Mesenteric fat pad (tissue), 1 donor: ENCODE measurements around the gene RPS6KA4. TPM values are rescaled to one million over a fixed set of nuclear protein-coding genes. Genes with fewer than 3 reads are reported as not detected.
"Not testable (repeated sequence)": the region's sequence is repeated elsewhere in the genome, so short reads cannot be mapped to it uniquely, and the experiment has no call there.

Experiments used
- DNase-seq: peaks from one replicate; pipeline ENCODE4 v3.0.0-alpha.2; 2020; ENCODE audit warnings: low spot score
- long read RNA-seq: library from polyadenylated mRNA; unstranded; transcript quantifications from one replicate; pipeline ENCODE4 v2.0.0, GENCODE V29; 2020
- total RNA-seq: library from RNA; stranded (reverse); fragmentation: NEBNext Ultra II Directional; extraction: Animal tissue kit (Norgen Biotek cat#: 25700); gene quantifications from one replicate; pipeline ENCODE4 v1.2.1, GENCODE V29; 2021
- donor health status: DM: yes; HTN: yes; CAD: no.

RPS6KA4 gene
- total RNA-seq, result 26.1 TPM
- long read RNA-seq, partial matches to known transcripts, result 2 of 10 reads
- long read RNA-seq, other reads (novel, unspliced or antisense), result 4 of 10 reads

DNA sequence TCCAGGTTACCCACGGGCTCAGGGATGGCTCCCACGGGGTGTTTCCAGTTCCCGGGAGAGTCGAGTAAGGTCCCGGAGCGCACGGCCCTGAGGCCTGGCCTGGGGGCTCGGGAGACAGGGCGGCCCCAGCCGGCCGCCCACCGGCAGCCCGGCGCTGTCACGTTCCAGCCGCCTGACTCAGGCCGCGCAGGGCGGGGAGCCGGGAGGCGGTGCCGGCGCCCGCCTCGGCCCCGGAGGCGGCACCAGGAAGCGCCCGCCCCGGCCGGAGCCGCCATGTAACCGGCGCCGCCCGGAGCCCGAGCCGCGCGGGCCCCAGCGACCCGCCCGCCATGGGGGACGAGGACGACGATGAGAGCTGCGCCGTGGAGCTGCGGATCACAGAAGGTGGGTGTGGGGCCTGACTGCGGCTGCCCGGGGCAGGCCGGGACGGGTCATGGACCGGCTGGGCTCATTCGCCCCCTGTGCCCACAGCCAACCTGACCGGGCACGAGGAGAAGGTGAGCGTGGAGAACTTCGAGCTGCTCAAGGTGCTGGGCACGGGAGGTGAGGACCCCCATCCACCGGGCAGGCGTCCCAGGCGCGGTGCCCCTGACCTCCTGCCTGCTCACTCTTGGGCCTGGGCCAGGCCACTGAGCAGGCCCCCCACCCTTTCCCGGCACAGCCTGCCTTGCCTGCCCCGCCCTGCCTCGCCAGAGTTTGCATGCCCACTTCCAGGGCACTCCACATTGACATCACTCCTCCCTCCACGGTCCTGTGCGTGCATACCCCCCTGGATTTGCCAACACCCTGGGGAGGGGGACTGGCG is at the start of gene RPS6KA4:
TSS of gene RPS6KA4 (plus strand) at position 256 of the 805 bp plus-strand sequence. CDS start at position 330, 74 bp downstream.
- DNase-seq, result no peak

DNA sequence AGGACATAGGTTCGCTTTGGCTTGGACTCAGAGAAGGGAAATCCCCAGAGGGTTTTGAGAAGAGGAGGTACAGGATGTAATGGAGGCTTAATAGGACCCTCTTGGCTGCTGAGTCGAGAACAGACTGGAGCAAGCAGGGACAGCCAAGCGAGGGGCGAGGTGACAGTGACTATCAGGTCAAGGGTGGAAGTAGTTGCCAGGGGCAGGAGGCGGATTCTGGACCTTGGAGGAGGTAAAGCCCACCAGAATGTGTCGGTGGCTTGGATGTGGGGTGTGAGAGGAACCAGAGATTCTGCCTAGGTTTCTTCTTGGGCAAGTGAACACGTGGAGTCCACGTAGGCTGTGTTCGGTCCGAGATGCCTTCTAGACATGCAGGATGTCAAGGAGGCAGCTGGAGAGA is 46.0 kb upstream of the RPS6KA4 start:
- no peak for DNase-seq

DNA sequence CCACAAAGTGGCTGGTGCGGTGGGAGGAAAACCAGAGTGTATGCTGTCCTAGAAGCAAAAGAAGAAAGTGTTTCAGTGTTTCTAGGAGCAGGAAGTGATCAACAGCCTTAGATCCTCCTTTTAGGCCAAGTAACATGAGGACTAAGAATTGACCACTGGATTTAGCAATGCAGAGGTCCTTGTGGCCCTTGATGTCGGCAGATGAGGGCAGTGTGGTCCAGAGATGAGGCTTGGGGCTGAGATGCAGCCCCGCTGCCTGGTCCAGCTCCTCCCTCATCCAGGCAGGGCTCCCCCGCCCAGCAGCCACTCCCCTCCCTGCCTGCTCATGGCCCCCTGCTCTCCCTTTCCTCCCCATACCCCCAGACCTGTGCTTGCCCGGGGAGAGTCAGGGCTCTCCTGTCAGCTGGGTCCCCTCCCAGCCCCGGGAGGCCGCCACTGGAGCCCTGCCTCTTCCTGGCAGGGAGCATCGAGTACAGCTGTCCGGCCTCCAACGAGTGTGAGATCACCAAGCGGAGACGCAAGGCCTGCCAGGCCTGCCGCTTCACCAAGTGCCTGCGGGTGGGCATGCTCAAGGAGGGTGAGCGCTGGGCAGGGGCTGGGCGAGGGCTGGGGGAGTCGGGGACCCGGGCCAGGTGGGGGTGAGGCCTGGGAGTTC is 45.3 kb upstream of the RPS6KA4 start:
- DNase-seq, result no peak

DNA sequence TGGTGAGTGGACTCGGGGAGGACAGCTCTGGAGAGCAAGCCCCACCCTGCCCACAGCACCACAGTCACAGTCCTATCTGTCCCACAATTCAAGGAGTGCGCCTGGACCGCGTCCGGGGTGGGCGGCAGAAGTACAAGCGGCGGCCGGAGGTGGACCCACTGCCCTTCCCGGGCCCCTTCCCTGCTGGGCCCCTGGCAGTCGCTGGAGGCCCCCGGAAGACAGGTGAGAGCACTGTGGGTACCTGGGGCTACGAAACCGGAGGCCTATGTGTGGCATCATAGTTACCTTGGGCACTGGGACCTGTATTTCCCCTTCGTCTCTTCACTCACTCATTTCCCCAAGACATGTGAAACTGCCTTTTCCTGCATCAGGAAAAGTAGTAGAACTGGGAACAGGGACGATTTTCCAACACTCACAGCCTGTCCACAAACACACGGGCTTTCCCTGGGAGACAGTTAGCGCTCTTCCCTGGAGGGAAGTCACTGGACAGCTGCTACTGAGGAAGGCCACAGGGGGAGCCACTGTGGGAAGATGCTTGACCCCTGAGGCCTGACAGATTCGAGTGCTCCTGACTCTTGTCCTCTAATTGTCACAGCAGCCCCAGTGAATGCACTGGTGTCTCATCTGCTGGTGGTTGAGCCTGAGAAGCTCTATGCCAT is 44.7 kb upstream of the RPS6KA4 start:
- DNase-seq, result no peak

DNA sequence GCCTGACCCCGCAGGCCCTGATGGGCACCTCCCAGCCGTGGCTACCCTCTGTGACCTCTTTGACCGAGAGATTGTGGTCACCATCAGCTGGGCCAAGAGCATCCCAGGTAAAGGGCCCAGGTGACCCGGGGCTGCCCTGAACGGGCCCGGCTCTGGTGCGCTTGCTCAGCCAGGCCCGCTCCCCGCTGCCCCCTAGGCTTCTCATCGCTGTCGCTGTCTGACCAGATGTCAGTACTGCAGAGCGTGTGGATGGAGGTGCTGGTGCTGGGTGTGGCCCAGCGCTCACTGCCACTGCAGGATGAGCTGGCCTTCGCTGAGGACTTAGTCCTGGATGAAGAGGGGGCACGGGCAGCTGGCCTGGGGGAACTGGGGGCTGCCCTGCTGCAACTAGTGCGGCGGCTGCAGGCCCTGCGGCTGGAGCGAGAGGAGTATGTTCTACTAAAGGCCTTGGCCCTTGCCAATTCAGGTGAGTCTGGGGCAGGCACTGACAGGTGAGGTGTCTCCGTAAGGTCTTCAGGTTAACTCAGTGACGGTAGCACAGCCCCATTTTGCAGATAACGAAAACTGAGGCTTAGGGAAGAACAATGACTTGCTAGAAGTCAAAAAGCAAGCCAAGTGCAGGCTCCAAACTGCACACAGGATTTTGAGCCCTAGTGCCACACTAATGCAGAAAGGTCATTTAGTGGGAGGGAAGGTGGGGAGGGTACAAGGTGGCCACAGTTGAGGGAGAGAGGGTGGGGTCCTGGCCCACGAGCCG is 44.0 kb upstream of the RPS6KA4 start:
- DNase-seq, result no peak

DNA sequence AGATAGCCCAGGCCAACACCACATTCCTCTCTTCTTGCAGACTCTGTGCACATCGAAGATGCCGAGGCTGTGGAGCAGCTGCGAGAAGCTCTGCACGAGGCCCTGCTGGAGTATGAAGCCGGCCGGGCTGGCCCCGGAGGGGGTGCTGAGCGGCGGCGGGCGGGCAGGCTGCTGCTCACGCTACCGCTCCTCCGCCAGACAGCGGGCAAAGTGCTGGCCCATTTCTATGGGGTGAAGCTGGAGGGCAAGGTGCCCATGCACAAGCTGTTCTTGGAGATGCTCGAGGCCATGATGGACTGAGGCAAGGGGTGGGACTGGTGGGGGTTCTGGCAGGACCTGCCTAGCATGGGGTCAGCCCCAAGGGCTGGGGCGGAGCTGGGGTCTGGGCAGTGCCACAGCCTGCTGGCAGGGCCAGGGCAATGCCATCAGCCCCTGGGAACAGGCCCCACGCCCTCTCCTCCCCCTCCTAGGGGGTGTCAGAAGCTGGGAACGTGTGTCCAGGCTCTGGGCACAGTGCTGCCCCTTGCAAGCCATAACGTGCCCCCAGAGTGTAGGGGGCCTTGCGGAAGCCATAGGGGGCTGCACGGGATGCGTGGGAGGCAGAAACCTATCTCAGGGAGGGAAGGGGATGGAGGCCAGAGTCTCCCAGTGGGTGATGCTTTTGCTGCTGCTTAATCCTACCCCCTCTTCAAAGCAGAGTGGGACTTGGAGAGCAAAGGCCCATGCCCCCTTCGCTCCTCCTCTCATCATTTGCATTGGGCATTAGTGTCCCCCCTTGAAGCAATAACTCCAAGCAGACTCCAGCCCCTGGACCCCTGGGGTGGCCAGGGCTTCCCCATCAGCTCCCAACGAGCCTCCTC is 43.1 kb upstream of the RPS6KA4 start:
- not testable (repeated sequence) for DNase-seq

DNA sequence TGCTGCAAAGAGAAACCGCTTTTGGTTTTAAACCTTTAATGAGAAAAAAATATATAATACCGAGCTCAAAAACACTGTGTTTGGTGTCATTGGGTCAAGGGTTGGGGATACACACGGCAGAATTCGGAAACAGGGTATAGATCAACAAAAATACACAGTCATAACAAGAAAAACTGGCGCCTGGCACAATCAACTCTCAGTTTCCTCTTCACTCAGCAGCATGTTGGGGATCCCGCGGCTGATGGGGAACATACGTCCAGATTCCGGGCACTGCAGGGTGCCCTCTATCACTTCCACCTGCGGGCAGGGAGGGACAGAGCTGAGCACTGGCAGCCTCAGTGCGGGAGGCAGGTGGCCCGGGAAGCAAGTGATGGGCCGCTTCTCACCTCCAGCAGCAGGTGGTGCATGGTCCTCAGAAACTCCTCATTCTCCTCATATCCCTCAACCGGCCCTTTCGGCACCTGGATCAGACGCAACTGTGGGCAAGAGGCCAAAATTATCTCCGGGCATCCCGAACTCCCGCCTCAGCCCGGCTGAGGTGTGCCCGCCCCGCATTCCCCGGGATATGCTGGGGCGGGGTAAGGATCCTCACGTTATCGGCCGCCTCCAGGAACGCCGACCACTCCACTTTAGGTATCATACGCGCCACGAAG is 42.2 kb upstream of the RPS6KA4 start:
- DNase-seq, result no peak

DNA sequence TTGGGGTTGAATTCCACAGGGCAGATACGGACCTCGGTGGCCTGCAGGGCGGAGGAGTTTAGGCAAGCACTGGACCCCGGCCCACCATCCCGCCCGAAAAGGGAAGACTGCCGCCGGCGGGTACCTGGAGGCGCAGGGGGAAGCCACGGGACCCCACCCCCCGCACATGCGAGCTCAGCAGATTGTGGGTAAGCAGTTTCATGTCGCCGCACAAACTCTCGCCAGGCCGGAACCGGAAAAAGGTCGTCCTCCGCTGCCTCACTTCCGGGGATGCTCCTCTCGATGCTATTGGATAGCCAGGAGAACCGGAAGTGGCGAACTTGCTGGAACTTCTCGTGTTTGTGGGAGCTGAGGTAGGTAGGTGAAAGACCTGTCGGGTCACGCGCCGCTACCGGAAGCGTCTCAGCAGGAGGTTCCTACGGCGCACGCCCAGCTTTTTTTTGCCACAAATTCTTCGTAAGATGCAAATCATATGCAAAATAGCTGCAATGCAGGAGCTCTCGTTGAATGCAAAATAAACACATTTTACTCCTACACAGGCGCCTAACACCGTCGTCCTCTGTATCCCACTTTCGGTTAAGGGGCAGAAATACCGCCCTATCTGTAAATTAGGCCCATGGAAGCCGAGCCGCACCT is 41.5 kb upstream of the RPS6KA4 start, which contains the start of gene TRMT112:
TSS of gene TRMT112 (minus strand) at position 235 of the 636 bp plus-strand sequence. CDS start at position 202, 33 bp downstream.
- peak; percentile 97 for DNase-seq

DNA sequence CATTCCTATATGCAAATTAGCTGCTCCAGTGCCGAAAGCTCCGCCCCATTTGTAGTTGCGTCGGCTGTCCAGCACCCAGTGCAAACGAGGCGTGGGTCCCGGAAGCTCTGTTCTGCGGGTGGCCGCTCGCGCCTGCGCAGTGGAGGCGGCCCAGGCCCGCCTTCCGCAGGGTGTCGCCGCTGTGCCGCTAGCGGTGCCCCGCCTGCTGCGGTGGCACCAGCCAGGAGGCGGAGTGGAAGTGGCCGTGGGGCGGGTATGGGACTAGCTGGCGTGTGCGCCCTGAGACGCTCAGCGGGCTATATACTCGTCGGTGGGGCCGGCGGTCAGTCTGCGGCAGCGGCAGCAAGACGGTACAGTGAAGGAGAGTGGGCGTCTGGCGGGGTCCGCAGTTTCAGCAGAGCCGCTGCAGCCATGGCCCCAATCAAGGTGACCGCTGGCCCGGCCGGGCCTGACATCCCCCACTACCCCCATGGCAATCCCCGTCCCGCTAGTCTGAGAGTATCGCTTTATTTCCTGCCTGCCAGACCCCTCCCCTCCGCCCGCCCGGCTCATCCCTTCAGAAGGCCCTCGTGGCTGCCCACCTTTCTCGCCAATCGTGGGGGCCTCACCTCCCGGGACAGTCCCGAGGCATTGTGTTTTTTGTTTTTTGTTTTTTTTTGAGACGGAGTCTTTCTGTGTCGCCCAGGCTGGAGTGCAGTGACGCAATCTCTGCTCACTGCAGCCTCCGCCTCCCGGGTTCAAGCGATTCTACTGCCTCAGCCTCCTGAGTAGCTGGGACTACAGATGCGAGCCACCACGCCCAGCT is 40.8 kb upstream of the RPS6KA4 start, which contains the start of gene PRDX5:
TSS of gene PRDX5 (plus strand) at position 161 of the 805 bp plus-strand sequence. CDS start at position 256, 95 bp downstream.
- peak; percentile 98 for DNase-seq

DNA sequence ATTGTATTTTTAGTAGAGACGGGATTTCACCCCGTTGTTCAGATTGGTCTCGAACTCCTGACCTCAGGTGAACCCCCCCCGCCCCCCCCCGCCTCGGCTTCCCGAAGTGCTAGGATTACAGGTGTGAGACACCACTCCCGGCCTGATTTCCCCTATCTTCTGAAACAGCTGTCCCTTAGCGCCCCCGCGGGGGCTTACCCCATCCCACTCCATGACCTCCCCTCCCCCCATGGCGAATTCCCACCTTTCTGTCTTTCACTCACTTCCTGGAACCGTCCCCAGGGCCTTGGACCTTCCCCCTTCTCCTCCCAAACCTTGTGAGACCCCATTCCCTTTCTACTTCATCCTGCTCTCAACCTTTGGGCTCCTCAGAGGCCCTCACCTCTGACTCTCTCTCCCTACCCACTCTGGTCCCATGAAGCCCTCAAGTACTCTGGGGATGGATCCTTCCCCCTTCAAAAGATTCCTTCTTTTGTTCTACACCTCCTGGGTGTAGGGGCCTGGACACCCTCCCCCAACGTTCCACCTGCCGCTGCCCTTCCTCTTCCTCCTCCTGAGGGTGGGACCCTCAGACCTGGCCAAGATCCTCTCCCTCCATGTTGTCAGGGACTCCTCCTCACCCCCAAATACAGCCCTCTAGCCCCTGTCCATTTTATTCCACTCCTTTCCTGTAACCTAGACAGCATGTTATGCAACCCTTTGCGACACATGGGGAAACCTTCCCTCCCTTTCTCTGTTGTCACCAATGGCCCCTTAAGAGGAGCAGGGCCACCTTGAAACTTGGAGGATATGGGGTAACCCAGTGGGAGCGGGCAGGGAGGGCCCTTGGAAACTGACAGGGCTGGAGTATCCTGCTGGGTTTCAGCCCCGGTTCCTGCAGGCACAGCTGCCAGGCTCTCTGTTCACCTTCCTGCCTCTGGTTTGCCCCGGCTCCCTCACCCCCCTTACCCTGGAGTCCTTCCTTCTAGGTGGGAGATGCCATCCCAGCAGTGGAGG is 39.9 kb upstream of the RPS6KA4 start:
- DNase-seq, result no peak

DNA sequence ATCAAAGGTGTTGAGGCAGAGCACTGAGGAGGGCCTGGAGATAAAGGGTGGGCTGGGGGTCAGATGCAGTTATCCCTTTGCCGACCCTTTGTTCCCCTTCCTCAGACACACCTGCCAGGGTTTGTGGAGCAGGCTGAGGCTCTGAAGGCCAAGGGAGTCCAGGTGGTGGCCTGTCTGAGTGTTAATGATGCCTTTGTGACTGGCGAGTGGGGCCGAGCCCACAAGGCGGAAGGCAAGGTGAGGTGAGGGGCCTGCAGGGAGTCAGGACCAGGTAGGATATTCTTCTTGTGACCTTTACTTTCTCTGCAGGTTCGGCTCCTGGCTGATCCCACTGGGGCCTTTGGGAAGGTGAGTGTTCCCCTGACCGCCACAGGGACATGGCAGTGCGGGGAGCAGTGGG is 38.4 kb upstream of the RPS6KA4 start:
- DNase-seq, result no peak

DNA sequence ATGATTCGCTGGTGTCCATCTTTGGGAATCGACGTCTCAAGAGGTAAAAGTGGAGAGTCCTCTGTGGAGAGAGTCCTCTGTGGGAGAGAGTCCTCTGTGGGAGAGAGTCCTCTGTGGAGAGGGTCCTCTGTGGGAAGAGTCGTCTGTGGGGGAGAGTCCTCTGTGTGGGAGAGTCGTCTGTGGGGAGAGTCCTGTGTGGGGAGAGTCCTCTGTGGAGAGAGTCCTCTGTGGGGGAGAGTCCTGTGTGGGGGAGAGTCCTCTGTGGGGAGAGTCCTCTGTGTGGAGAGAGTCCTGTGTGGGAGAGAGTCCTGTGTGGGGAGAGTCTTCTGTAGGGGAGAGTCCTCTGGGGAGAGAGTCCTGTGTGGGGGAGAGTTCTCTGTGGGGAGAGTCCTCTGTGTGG is 37.9 kb upstream of the RPS6KA4 start:
- DNase-seq, result no peak

DNA sequence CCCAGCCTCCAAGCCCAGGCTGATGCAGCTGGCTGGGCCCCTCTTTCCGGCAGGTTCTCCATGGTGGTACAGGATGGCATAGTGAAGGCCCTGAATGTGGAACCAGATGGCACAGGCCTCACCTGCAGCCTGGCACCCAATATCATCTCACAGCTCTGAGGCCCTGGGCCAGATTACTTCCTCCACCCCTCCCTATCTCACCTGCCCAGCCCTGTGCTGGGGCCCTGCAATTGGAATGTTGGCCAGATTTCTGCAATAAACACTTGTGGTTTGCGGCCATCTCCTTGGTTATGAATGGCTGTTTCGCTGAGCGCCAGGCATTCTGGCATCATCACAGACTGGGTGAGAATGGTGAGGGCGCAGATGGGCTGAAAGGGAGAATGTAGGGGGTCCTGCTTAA is 37.4 kb upstream of the RPS6KA4 start:
- no peak for DNase-seq

DNA sequence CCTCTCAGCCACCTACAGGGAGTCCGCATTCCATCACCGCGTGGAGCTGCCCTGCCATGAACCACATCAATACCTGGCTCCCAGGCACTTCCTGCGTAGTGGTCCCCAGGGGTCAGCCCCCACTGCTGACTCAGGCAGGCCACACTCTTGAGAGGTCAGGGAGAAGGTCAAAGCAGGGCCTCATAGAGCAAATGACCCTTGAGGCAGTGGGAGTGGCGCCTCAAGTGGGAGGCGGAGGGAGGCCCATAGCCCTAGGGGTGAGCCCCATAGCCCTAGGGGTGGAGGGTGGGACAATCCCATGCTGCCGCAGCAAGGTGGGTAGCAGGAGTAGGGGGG is 36.1 kb upstream of the RPS6KA4 start:
- peak; percentile 57 for DNase-seq

DNA sequence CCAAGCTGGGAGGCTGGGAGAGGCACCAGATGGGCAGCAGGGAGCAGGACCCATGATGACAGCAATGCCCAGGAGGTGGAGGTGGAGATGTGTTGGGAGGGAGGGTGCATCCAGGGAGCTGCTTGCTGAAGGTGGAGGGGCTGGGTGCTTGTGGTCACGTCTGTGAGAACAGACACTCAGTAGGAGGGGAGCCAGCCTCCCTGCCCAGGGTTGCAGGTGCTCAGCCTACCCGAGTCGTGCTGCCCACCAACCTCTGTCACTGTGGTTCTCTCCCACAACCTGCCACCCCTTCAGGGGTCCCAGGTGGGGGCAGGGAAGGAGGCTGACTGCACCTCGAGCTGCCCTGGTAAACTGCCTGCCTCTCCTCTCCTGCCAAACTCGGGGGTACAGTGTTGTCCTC is 35.6 kb upstream of the RPS6KA4 start:
- DNase-seq, result peak; percentile 64

DNA sequence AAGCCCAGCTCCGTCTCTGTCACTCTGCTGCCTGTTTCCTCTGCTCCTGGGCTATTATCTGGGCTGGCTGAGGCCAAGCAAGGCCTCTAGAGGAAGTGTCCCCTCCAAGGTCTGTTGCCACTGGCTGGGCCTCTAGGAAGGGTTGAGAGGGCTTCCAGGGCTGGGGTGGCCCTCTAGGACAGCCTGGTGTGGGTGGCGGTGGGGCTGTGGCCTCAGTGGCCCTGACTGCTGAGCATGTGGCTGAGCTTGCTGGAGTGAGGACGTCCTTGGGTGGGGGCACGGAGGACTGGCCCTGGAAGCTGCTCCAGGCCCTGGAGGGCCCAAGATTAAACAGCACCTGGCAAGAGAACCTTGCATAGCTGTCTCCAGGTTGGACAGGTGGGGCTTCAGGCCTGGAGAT is 35.0 kb upstream of the RPS6KA4 start:
- DNase-seq, result peak; percentile 62
